GM18909 (cell line): ENCODE data around the gene RIT2.

Experiments used
- ATAC-seq: cut with Tn5 transposase; IDR thresholded peaks from one replicate; pipeline ENCODE4 v1.9.1; 2021; ENCODE audit warnings: mild to moderate bottlenecking; ENCODE audit not compliant: unreplicated experiment, poor library complexity

The RIT2 gene

GRCh38 chr18:42730272-42730671, 385.2 kb downstream of the RIT2 start:
- no peak for ATAC-seq

- no peak for ATAC-seq
These were observed 396.3 kb downstream of the RIT2 start for GRCh38 chr18:42719221-42719620.

- ATAC-seq: no peak
These were observed 403.4 kb downstream of the RIT2 start for GRCh38 chr18:42712065-42712464.

GRCh38 chr18:42707080-42707479, 408.4 kb downstream of the RIT2 start:
- ATAC-seq: no peak

- no peak for ATAC-seq
These were observed 408.9 kb downstream of the RIT2 start for GRCh38 chr18:42706618-42707017.

GRCh38 chr18:42706029-42706608, 409.4 kb downstream of the RIT2 start:
- ATAC-seq: no peak
